HG02588 (cell line): ENCODE data around the gene INSM1.

Source experiments
- ATAC-seq: cut with Tn5 transposase; IDR thresholded peaks from one replicate; pipeline ENCODE4 v1.9.1; 2021; ENCODE audit warnings: mild to moderate bottlenecking, moderate library complexity; ENCODE audit not compliant: unreplicated experiment

Gene INSM1

GRCh38 chr20:20393207-20394120 lies 25.6 kb downstream of the INSM1 start:
- ATAC-seq = no peak

- ATAC-seq = no peak
Measured at GRCh38 chr20:20395087-20395486, 27.2 kb downstream of the INSM1 start.

GRCh38 chr20:20395903-20396568 lies 28.1 kb downstream of the INSM1 start:
- ATAC-seq = no peak

- no peak for ATAC-seq
Measured at GRCh38 chr20:20396794-20397193, 28.9 kb downstream of the INSM1 start.

GRCh38 chr20:20398123-20398522 lies 30.2 kb downstream of the INSM1 start:
- no peak for ATAC-seq

GRCh38 chr20:20399531-20400500 lies 31.9 kb downstream of the INSM1 start:
- ATAC-seq = no peak

GRCh38 chr20:20401991-20402390 lies 34.1 kb downstream of the INSM1 start:
- ATAC-seq = no peak

- no peak for ATAC-seq
Measured at GRCh38 chr20:20404633-20405032, 36.7 kb downstream of the INSM1 start.

- ATAC-seq = no peak
Measured at GRCh38 chr20:20405623-20406022, 37.7 kb downstream of the INSM1 start.

GRCh38 chr20:20406306-20406705 lies 38.4 kb downstream of the INSM1 start:
- no peak for ATAC-seq

- ATAC-seq = no peak
Measured at GRCh38 chr20:20407891-20408805, 40.2 kb downstream of the INSM1 start.

- no peak for ATAC-seq
Measured at GRCh38 chr20:20409331-20409730, 41.4 kb downstream of the INSM1 start.

- ATAC-seq = no peak
Measured at GRCh38 chr20:20410678-20411077, 42.8 kb downstream of the INSM1 start.

- ATAC-seq = no peak
Measured at GRCh38 chr20:20411402-20411801, 43.5 kb downstream of the INSM1 start.

- ATAC-seq = no peak
Measured at GRCh38 chr20:20411836-20412235, 43.9 kb downstream of the INSM1 start.

- ATAC-seq = no peak
Measured at GRCh38 chr20:20412750-20413149, 44.8 kb downstream of the INSM1 start.

GRCh38 chr20:20413810-20414281 lies 45.9 kb downstream of the INSM1 start:
- ATAC-seq = no peak

GRCh38 chr20:20414640-20415220 lies 46.8 kb downstream of the INSM1 start:
- no peak for ATAC-seq

- ATAC-seq = no peak
Measured at GRCh38 chr20:20415321-20415720, 47.4 kb downstream of the INSM1 start.
